ENCODE data around the gene ORM1.

GRCh38 chr9:114348906-114349482 is 26.1 kb downstream of the ORM1 start:
- TF ChIP-seq CTCF (IDR thresholded peaks at IDR 0.05) (no peak), POLR2A (IDR thresholded peaks at IDR 0.05) (peak in 1 of 2 donors; percentile 16)

Data from adrenal gland (tissue), 5 donors.